GM18907 (cell line): ENCODE data around the gene STAG3.
"Not testable (repeated sequence)": the region's sequence is repeated elsewhere in the genome, so short reads cannot be mapped to it uniquely, and the experiment has no call there.

Experiments
- ATAC-seq: cut with Tn5 transposase; IDR thresholded peaks from one replicate; pipeline ENCODE4 v1.9.1; 2021; ENCODE audit warnings: mild to moderate bottlenecking, moderate library complexity; ENCODE audit not compliant: unreplicated experiment

STAG3 gene, protein sequence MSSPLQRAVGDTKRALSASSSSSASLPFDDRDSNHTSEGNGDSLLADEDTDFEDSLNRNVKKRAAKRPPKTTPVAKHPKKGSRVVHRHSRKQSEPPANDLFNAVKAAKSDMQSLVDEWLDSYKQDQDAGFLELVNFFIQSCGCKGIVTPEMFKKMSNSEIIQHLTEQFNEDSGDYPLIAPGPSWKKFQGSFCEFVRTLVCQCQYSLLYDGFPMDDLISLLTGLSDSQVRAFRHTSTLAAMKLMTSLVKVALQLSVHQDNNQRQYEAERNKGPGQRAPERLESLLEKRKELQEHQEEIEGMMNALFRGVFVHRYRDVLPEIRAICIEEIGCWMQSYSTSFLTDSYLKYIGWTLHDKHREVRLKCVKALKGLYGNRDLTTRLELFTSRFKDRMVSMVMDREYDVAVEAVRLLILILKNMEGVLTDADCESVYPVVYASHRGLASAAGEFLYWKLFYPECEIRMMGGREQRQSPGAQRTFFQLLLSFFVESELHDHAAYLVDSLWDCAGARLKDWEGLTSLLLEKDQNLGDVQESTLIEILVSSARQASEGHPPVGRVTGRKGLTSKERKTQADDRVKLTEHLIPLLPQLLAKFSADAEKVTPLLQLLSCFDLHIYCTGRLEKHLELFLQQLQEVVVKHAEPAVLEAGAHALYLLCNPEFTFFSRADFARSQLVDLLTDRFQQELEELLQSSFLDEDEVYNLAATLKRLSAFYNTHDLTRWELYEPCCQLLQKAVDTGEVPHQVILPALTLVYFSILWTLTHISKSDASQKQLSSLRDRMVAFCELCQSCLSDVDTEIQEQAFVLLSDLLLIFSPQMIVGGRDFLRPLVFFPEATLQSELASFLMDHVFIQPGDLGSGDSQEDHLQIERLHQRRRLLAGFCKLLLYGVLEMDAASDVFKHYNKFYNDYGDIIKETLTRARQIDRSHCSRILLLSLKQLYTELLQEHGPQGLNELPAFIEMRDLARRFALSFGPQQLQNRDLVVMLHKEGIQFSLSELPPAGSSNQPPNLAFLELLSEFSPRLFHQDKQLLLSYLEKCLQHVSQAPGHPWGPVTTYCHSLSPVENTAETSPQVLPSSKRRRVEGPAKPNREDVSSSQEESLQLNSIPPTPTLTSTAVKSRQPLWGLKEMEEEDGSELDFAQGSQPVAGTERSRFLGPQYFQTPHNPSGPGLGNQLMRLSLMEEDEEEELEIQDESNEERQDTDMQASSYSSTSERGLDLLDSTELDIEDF

GRCh38 chr7:100177045-100178001 is at the start of gene STAG3, which contains the start of gene GPC2:
Gene STAG3 (plus strand): TSS chr7:100177918. CDS start chr7:100180557, 2,639 bp downstream.
Gene GPC2 (minus strand): TSS chr7:100177381. CDS start chr7:100177199, 182 bp downstream.
- ATAC-seq, result peak; percentile 83

- ATAC-seq, result no peak
Observed at GRCh38 chr7:100128637-100128963, 49.1 kb upstream of the STAG3 start.

- not testable (repeated sequence) for ATAC-seq
Observed at GRCh38 chr7:100130220-100130607, 47.5 kb upstream of the STAG3 start.

- ATAC-seq, result no peak
Observed at GRCh38 chr7:100130608-100131453, 46.9 kb upstream of the STAG3 start.

- ATAC-seq, result no peak
Observed at GRCh38 chr7:100132126-100132525, 45.6 kb upstream of the STAG3 start.

DNA sequence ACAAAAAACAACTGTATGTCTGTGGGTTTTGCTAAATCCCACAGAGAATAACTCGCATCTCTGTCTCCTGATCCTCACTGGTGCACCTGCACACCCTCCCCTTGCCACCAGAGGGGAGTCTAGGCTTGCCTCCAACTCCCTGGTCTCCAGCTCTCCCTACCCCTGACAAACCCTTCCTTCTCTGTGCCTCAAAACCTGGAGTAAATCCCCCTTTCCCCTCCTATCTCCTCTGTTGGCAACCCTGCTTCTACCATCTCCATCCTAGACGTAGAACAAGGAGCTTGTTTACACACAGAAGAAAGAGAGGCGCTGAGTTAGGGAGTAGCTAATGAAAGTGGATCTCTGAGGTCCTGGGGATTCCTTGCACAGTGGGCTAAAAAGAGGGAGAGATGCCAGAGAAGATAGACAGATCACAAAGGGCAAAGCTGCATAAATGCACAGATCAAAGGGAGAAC is 45.0 kb upstream of the STAG3 start:
- peak; percentile 75 for ATAC-seq

- ATAC-seq, result no peak
Observed at GRCh38 chr7:100137851-100138760, 39.6 kb upstream of the STAG3 start.

DNA sequence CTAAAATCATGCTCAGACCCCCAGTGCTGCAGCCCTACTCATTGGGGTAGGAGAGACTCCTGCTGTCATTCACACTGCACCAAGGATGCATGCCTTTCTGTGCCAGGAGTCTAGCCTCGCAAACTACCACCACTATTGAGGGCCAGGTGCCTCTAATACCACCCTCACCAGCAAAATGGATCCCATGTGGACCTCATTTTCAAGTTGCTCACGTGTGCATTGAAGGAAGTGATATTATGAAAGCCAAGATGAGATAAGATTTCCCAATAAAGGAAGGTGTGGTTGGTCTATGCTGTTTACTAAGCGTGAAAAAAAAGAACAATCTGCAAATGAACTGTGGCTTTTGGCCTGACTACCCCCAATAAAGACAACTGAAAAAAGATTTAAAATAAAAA is 36.2 kb upstream of the STAG3 start:
- ATAC-seq, result no peak

- no peak for ATAC-seq
Observed at GRCh38 chr7:100142461-100142860, 35.3 kb upstream of the STAG3 start.

DNA sequence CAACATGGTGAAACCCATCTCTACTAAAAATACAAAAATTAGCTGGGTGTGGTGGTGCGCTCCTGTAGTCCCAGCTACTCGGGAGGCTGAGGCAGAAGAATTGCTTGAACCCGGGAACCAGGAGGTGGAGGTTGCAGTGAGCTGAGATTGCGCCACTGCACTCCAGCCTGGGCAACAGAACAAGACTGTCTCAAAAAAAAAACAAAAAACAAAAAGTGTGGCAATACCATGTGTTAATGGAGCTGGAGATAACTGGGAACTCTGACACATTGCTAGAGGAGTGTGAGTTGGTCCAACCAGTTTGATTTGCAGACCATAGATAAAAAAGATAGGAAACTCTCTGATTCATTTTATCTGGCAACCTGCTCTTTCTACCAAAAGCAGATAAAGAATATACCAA is 31.4 kb upstream of the STAG3 start:
- not testable (repeated sequence) for ATAC-seq

- no peak for ATAC-seq
Observed at GRCh38 chr7:100147278-100147677, 30.4 kb upstream of the STAG3 start.

DNA sequence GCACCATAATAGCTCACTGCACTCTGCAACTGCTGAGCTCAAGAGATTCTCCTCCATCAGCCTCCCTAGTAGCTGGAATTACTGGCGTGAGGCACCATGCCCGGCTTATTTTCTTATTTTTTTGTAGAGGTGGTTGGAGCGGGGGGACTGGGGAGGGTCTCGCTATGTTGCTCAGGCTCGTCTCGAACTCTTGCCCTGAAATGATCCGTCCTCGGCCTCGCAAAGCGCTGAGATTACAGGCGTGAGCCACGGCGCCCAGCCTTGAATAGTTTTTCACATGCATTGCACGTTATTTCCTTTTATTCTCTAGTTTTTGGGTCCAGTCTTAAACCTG is 29.5 kb upstream of the STAG3 start:
- no peak for ATAC-seq

DNA sequence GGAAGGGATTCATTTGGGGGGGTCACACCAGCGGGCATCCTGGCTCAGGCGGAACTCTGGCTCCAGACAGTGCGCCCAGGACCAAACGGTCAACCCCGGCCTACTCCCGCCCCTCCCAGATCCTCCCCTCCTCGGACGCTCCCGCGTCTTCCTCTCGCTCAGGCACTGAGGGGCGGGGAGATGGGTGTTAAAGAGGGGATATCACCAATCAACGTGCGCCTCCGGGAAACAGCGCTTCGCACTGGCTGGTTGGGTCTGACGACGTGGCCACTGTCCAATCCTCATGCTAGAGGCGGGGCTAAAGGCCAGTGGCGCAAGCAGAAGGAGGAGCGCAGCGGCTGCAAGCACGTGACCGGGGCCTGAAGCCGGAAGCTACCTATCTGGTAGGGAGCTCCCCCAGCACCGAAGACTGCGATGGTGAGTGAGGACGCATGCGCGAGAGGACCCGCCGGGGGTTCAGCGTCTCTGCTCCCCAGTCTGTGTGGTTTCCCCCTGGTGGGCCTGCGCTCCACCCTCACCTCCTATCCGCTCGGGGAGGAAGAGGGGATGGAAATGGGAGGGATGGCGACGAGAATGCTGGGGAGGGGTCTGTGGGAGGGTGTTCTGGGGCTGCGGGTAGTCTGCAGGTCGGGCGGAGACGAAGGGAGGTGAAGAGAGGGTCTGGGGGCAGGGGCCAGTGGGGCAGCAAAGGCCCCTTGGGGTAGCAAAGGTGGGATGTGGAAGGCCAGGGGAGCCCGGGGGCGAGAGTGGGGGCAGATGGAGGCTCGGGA is 29.0 kb upstream of the STAG3 start, which contains the start of gene LAMTOR4:
TSS of gene LAMTOR4 (plus strand) at position 360 of the 770 bp plus-strand sequence. CDS start at position 415, 55 bp downstream.
- ATAC-seq, result peak; percentile 96

- ATAC-seq, result no peak
Observed at GRCh38 chr7:100152404-100152803, 25.3 kb upstream of the STAG3 start.

DNA sequence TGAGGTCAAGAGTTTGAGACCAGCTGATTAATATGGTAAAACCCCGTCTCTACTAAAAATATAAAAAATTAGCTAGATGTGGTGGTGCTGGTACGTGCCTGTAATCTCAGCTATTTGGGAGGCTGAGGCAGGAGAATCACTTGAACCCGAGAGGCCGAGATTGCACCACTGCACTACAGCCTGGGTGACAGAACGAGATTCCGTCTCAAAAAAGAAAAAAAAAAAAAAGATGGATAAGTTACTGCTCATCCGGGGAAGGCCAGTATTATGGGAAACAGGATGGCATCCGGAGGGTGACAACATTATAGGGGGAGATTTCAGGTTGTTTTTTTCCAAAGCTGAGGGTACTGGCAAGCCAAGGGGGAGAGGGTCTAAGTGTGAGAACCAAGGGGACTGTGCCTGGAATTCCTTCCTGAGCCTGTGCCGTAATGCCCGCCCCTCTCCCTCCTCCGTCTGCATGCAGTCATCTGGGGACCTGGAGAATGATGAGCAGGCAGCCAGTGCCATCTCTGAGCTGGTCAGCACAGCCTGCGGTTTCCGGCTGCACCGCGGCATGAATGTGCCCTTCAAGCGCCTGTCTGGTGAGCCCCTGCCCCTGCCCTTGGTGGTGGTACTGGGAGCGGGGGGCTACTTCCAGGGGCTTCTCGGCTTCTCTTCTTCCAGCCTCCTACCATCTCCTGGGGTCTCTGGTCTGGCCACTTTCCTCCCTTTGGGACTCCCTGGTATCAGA is 24.6 kb upstream of the STAG3 start:
- ATAC-seq, result no peak

GRCh38 chr7:100153708-100154535 is 23.8 kb upstream of the STAG3 start:
- no peak for ATAC-seq
